Activated CD8-positive, alpha-beta memory T cell treated with anti-CD3 and anti-CD28 coated beads for 36 hours (primary cell): Measurements from ENCODE around the gene SLC16A14. TPM values are rescaled to one million over a fixed set of nuclear protein-coding genes. Genes with fewer than 3 reads are reported as not detected.

ENCODE experiments used
- total RNA-seq, 2 experiments: library from RNA; stranded (reverse); gene quantifications; one replicate each; pipeline ENCODE4 v1.2.3, GENCODE V29; 2021

SLC16A14 gene
- total RNA-seq, 2 experiments from 2014 or later: 0.84 to 1.2 TPM

Other genes with a start within 250 kb of the SLC16A14 start
- gene TRIP12, start 146.9 kb downstream of the SLC16A14 start, total RNA-seq: 100 to 1,000 TPM; 251 to 258 TPM
- gene FBXO36, start 146.4 kb downstream of the SLC16A14 start, total RNA-seq: 1 to 10 TPM in 1 of 2 experiments, under 1 TPM in 1; 0.82 to 1.0 TPM
- 10 to 100 TPM; 51.0 to 51.3 TPM for gene SP110, start 151.1 kb upstream of the SLC16A14 start, total RNA-seq
- gene SP140, start 156.8 kb upstream of the SLC16A14 start, total RNA-seq: 100 to 1,000 TPM; 110 to 112 TPM